Small intestine (tissue), 7 donors: ENCODE results near the gene TIPIN. TPM values are rescaled to one million over a fixed set of nuclear protein-coding genes. Genes with fewer than 3 reads are reported as not detected.
"Not testable (repeated sequence)": the region's sequence is repeated elsewhere in the genome, so short reads cannot be mapped to it uniquely, and the experiment has no call there.

ENCODE experiments used
- DNase-seq, 2 donors: peaks; one replicate each; pipeline versions ENCODE4 v3.0.0 to v3.0.0-alpha.2; 2013
- FAIRE-seq: peaks from 2 replicates; lab custom pipeline; 2012; peaks lifted over from hg19 to GRCh38; lab: Jason Lieb, UNC
- H3K27ac ChIP-seq, 3 donors: one replicate each; pipeline ENCODE4 v1.5.1; 2013; ENCODE audit warnings: low read length in 2 of 3, mild to moderate bottlenecking in 2 of 3, control low read depth in 1 of 3, inconsistent platforms in 1 of 3, low read depth in 1 of 3, moderate library complexity in 1 of 3
- H3K27me3 ChIP-seq, 3 donors: one replicate each; pipeline ENCODE4 v1.6.1; 2013; ENCODE audit warnings: low read length in 3 of 3, inconsistent platforms in 1 of 3; ENCODE audit not compliant: control insufficient read depth in 3 of 3, insufficient read depth in 3 of 3
- H3K36me3 ChIP-seq, 3 donors: one replicate each; pipeline ENCODE4 v1.6.1; 2013; ENCODE audit warnings: low read length in 3 of 3, inconsistent platforms in 1 of 3, low read depth in 1 of 3, mild to moderate bottlenecking in 1 of 3, moderate library complexity in 1 of 3; ENCODE audit not compliant: control insufficient read depth in 3 of 3, insufficient read depth in 2 of 3
- H3K4me1 ChIP-seq, 3 donors: one replicate each; pipeline ENCODE4 v1.6.1; 2013; ENCODE audit warnings: low read length in 2 of 3, inconsistent platforms in 1 of 3, low read depth in 1 of 3, mild to moderate bottlenecking in 1 of 3, moderate library complexity in 1 of 3; ENCODE audit not compliant: control insufficient read depth in 3 of 3, insufficient read depth in 2 of 3
- H3K4me3 ChIP-seq, 3 donors: one replicate each; pipeline ENCODE4 v1.5.1; 2013; ENCODE audit warnings: low read length in 3 of 3, control low read depth in 1 of 3, inconsistent platforms in 1 of 3, low read depth in 1 of 3, mild to moderate bottlenecking in 1 of 3, moderate library complexity in 1 of 3
- H3K9me3 ChIP-seq, 2 donors: one replicate each; pipeline ENCODE4 v1.6.1; 2013; ENCODE audit warnings: low read depth in 1 of 2, low read length in 1 of 2; ENCODE audit not compliant: control insufficient read depth in 2 of 2, insufficient read depth in 1 of 2
- WGBS, 3 donors: extraction: QIAGEN DNeasy Blood & Tissue Kit; methylation state at CpG; one replicate each; pipeline ENCODE4 v1.1.7; 2013; 5-methylcytosine and 5-hydroxymethylcytosine counted together
- polyA plus RNA-seq, 4 donors: library from polyadenylated mRNA; stranded (reverse) in 3 of 4; unstranded in 1 of 4; fragments of 200-250 nt in 3 of 4; fragments of 120-200 nt in 1 of 4; gene quantifications; one replicate each; pipeline versions ENCODE4 v1.2.1 to v1.2.3, GENCODE V29; 2013
- donor health status: healthy with polysubstance abuse.
- donor health status: control.
- donor health status: control.
- donor health status: Bipolar disorder and iron deficiency.
- donor health status: healthy.

TIPIN gene
- polyA plus RNA-seq, 4 donors = 0.27 to 10.8 (median 3.9) TPM

DNA sequence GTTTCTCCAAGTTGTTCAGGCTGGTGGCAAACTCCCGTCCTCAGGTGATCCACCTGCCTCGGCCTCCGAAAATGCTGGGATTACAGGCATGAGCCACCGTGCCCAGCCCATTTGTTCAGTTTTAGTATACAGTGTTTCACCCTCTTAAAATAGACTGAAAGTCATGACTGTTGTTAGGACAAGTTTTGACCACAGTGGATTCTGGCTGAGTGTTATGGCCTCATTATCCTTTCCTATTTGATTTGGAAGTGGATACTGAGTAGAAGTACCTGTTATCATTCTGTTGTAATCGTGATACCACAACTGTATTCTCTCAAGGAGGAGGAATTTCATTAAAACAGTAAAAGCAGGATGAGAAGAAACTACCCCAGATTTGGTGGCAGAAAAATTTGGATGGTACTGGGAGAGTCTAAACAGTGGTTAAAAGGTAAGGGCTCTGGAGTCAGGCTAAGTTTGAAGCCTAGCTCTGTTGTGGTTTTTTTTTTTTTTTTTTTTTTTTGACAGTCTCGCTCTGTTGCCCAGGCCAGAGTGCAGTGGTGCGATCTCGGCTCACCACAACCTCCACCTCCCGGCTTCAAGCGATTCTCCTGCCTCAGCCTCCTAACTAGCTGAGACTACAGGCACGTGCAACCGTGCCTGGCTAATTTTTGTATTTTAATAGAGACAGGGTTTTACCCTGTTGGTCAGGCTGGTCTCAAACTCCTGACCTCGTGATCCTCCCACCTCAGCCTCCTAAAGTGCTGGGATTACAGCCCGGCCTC, 32.8 kb upstream of the TIPIN start:
- Histone ChIP-seq H3K4me1 (peaks cover 3 to 17% (median 10%) of the 10 kb centered on the region in 3 donors), H3K27me3 (no peaks in the 10 kb centered on the region), H3K4me3 (no peak overlapping the region), H3K36me3 (peaks cover 0 to 5% (median 0%) of the 10 kb centered on the region in 3 donors), H3K27ac (no peak overlapping the region), H3K9me3 (no peaks in the 10 kb centered on the region)
- no peak for DNase-seq
- 79 to 82% (median 81%) methylated on average over 14 of the region's 14 CpGs for WGBS, 3 donors
- no peak for FAIRE-seq

DNA sequence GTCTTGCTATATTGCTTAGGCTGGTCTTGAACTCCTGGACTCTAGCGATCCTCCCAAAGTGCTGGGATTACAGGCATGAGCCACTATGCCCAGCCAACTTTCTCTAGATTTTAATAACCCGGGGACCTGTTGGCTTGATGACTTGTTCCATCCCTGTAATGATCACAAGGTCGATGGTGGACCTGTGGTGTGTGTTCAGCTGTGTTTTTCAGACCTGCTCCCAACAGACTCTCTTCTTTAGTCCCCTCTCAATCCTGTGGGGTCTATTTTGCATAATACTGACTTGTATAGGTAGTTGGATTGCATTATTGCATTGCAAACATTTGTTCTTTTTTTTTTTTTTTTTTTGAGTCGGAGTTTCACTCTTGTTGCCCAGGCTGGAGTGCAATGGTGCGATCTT, 32.1 kb upstream of the TIPIN start:
- H3K36me3 ChIP-seq = peaks cover 0 to 5% (median 0%) of the 10 kb centered on the region in 3 donors
- no peak overlapping the region for H3K27ac ChIP-seq
- FAIRE-seq = no peak
- no peaks in the 10 kb centered on the region for H3K9me3 ChIP-seq
- 61 to 78% (median 76%) methylated on average over 5 of the region's 5 CpGs for WGBS, 3 donors
- H3K27me3 ChIP-seq = no peaks in the 10 kb centered on the region
- no peak for DNase-seq
- H3K4me1 ChIP-seq = peaks cover 3 to 17% (median 10%) of the 10 kb centered on the region in 3 donors
- no peak overlapping the region for H3K4me3 ChIP-seq

DNA sequence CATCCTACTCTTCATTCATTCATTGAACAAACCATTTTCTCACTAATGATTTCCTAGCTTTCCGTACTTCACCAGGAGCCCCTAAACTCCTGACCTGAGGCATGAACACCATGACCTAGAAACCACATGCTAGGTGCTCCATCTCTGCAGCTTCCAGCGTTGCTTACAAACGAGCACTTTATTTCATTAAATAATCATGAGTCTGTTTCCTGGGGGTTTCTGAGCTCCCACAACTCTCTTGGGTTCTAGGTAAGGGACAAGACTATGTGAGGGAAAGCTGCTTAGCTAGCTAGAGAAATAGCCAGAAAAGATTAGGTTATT, 31.5 kb upstream of the TIPIN start:
- 19 to 26% (median 24%) methylated on average over 3 of the region's 3 CpGs for WGBS, 3 donors
- Histone ChIP-seq H3K27ac (peak overlapping the region in 1 of 3 donors; percentile 97), H3K9me3 (no peaks in the 10 kb centered on the region), H3K27me3 (no peaks in the 10 kb centered on the region), H3K4me1 (peaks cover 3 to 17% (median 10%) of the 10 kb centered on the region in 3 donors), H3K4me3 (peak overlapping the region; percentile 66 to 94 (median 88)), H3K36me3 (peaks cover 0 to 4% (median 0%) of the 10 kb centered on the region in 3 donors)
- DNase-seq (no peak), FAIRE-seq (no peak)

DNA sequence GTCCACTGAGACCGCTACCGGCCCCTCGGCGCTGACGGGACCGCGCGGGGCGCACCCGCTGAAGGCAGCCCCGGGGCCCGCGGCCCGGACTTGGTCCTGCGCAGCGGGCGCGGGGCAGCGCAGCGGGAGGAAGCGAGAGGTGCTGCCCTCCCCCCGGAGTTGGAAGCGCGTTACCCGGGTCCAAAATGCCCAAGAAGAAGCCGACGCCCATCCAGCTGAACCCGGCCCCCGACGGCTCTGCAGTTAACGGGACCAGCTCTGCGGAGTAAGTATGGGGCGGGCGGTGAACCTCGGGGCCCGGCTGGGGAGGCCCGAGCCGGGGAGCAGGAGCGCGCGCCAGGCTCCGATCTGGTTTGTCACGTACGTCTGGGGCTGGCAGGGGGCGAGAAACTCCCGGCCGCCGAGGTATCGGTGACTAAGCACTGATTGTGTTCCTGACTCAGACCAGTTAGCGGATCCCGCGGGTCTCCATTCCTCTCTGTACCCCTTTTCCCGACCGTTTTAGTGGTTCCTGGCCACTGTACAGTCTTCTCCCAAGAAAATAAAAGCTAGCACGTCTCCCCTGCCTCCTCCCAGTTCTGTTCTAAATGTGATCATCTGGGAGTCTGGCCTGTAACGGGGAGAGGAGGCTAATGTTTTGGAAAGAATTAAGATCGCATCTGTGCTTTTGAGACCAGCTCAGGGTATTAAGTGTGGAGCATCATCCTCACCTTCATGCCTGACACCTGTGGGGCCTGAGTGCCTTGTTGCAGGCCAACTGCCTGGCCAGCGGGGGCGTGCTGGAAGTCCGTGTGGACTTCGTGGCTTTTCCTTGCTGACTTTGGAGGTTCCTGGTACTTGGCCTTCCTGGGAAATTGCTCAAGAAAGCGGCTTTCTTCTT, 30.9 kb upstream of the TIPIN start:
- no peaks in the 10 kb centered on the region for H3K9me3 ChIP-seq
- peaks cover 3 to 17% (median 10%) of the 10 kb centered on the region in 3 donors for H3K4me1 ChIP-seq
- FAIRE-seq (no peak), DNase-seq (peak; percentile 66 to 83)
- H3K4me3 ChIP-seq = peak overlapping the region; percentile 66 to 94 (median 88)
- peaks cover 0 to 3% (median 0%) of the 10 kb centered on the region in 3 donors for H3K36me3 ChIP-seq
- peak overlapping the region; percentile 74 to 97 (median 95) for H3K27ac ChIP-seq
- 0 to 1% (median 1%) methylated on average over 42 to 62 of the region's 62 CpGs for WGBS, 3 donors
- no peaks in the 10 kb centered on the region for H3K27me3 ChIP-seq

DNA sequence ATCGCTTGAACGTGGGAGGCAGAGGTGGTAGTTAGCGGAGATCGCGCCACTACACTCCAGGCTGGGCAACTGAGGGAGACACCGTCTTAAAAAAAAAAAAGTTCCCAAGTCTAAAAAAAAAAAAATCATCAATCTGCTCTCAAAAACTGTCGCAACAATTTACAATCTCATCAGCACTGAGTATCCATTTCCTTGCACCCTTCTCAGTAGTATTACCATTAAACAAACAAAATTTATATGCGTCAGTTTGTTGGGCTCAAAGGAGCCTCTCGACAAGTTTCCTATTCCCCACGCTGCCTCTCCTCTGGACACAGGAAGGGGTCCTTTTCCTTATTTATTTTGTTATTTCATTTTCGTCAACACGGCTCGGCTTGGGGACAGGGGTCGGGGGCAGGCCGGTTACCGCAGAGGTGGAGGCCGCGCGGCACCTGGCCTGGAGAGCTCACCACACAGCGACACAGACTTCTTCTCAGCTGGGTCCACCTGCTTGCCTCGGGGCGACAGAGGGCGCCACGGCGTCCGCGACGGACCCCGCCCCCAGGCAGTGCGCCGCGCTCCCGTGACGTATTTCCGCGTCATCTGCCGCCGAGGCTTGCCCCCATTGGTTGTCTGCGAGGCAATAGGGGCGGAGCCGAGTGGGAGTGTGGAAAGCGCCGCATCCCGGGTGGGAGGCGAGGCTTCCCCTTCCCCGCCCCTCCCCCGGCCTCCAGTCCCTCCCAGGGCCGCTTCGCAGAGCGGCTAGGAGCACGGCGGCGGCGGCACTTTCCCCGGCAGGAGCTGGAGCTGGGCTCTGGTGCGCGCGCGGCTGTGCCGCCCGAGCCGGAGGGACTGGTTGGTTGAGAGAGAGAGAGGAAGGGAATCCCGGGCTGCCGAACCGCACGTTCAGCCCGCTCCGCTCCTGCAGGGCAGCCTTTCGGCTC, 30.0 kb upstream of the TIPIN start, which contains the start of gene MAP2K1:
TSS of gene MAP2K1 (plus strand) at position 709 of the 920 bp plus-strand sequence. CDS start 436 bp downstream, outside the sequence.
- Histone ChIP-seq H3K9me3 (no peaks in the 10 kb centered on the region), H3K27me3 (no peaks in the 10 kb centered on the region), H3K36me3 (peaks cover 0 to 3% (median 0%) of the 10 kb centered on the region in 3 donors), H3K27ac (peak within 1 kb of the TSS; percentile 74 to 97 (median 95)), H3K4me1 (peaks cover 3 to 17% (median 10%) of the 10 kb centered on the region in 3 donors), H3K4me3 (peak within 1 kb of the TSS; percentile 66 to 94 (median 88))
- peak; percentile 98 to 99 for DNase-seq
- WGBS, 3 donors = 3 to 4% (median 3%) methylated on average over 44 to 69 of the region's 69 CpGs
- FAIRE-seq = no peak

DNA sequence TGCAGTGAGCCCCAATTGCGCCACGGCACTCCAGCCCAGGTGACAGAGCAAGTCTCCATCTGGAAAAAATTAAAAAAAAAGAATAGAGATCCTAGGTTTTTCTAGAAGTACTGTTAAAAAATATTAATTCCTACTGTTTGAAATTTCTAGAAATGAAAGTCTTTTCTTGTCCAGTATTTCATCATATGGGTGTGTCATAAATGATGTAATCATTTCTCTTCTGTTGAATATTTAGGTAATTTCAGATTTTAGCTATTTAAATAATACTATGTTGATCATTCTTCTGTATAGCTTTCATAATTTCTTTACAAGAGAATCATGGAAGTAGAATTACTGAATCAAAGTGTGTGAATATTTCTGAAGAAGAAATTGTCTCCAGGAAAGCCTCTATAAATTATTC, 24.9 kb upstream of the TIPIN start:
- H3K4me1 ChIP-seq, DNase-seq, FAIRE-seq, H3K9me3 ChIP-seq, H3K27ac ChIP-seq, H3K27me3 ChIP-seq, H3K36me3 ChIP-seq, H3K4me3 ChIP-seq: not testable (repeated sequence)
- WGBS, 3 donors = 94 to 95% (median 95%) methylated on average over 2 of the region's 2 CpGs

DNA sequence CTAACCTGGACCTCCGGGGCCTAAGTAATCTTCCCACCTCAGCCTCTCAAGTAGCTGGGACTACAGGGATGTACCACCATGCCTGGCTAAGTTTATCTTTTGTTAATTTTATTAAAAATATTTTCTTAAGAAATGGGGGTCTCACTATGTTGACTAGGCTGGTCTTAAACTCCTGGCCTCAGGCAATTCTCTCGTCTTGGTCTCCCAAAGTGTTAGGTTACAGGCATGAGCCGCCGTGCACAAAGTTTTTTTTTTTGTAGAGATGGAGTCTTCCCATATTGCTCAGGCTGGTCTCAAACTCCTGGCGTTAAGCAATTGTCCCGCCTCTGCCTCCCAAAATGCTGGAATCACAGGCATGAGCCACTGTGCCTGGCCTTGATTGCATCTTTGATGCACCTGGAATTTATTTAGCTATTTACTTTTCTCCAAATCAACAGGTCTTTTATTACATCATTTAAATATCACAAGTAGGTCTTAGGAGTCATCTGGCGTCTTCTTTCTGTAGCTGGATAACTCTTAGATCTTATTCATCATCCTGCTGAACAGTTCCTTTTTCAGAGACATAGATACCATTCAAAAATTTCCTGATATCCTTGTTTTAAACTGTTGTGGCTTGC, 22.4 kb upstream of the TIPIN start:
- DNase-seq = no peak
- Histone ChIP-seq H3K9me3 (peaks cover 0 to 6% of the 10 kb centered on the region in 2 donors), H3K4me1 (no peaks in the 10 kb centered on the region), H3K27ac (no peak overlapping the region), H3K27me3 (no peaks in the 10 kb centered on the region), H3K4me3 (no peak overlapping the region), H3K36me3 (no peaks in the 10 kb centered on the region)
- WGBS, 3 donors = 94% methylated on average over 7 of the region's 7 CpGs
- FAIRE-seq = no peak
